Stimulated activated CD4-positive, alpha-beta T cell treated with anti-CD3 and anti-CD28 coated beads, Interleukin-4, amount 100 ng/mL, for 24 hours (primary cell): ENCODE measurements around the gene SCAMP2.
"Not testable (repeated sequence)": the region's sequence is repeated elsewhere in the genome, so short reads cannot be mapped to it uniquely, and the experiment has no call there.

ENCODE experiments used
- DNase-seq: peaks from one replicate; pipeline ENCODE4 v3.0.0-alpha.2; 2020

SCAMP2 gene, protein sequence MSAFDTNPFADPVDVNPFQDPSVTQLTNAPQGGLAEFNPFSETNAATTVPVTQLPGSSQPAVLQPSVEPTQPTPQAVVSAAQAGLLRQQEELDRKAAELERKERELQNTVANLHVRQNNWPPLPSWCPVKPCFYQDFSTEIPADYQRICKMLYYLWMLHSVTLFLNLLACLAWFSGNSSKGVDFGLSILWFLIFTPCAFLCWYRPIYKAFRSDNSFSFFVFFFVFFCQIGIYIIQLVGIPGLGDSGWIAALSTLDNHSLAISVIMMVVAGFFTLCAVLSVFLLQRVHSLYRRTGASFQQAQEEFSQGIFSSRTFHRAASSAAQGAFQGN

GRCh38 chr15:74873036-74873755 is at the start of gene SCAMP2:
Gene SCAMP2 (minus strand): TSS chr15:74873365. CDS start chr15:74873255, 110 bp downstream.
- DNase-seq: peak; percentile 92

- no peak for DNase-seq
Measured at GRCh38 chr15:74920456-74920855, 47.3 kb upstream of the SCAMP2 start.

DNA sequence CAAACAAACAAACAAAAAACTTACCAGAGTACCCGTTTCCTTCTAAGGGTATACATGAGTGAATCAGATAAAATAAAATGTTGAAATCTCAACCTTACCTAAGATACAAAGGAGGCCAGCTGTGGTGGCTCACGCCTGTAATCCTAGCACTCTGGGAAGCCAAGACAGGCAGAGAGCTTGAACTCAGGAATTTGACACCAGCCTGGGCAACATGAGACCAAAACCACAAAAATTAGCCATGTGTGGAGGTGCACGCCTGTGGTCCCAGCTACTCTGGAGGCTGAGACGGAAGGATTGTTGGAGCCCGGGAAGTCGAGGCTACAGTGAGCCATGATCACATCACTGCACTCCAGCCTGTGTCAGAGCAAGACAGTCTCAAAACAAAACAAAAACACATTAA is 44.5 kb upstream of the SCAMP2 start:
- no peak for DNase-seq

DNA sequence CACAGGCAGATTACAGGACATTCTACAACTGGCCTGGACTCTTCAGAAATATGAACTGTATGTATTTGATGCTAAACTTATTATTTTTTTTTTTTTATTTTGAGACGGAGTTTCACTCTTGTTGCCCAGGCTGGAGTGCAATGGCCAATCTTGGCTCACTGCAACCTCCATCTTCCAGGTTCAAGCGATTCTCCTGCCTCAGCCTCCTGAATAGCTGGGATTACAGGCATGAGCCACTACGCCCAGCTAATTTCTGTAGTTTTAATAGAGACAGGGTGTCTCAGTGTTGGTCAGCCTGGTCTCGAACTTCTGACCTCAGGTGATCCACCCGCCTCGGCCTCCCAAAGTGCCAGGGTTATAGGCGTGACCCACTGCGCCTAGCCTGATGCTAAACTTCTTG is 40.6 kb upstream of the SCAMP2 start:
- DNase-seq: not testable (repeated sequence)

DNA sequence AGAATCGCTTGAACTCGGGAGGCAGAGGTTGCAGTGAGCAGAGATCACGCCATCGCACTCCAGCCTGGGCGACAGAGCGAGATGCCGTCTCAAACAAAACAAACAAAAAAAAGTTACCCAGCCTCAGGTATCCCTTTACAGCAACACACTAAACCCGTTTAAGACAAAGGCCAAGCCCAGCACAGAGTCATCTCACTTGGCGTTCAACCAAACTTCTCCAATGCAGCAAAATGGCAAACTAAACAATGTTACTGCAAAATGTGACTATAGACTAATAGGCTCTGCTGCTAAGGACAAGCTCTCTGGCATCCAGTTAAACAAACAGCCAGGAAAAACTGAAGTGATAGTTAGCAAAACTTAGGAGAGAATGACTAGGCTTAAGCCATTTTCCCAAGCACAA is 39.9 kb upstream of the SCAMP2 start:
- no peak for DNase-seq

DNA sequence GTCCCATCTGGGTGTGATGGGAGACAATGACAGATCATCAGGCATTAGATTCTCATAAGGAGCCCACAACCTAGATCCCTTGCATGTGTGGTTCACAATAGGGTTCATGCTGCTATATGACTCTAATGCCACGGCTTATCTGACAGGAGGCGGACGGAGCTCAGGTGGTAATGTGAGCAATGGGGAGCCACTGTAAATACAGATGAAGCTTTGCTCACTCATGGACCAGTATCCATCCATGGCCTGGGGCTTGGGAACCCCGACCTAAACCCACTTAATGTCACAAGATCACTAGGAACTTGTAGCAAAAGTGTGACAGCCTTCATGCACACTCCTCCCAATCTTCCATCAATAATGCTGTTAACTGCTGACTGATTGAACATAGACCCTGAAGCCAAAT is 35.5 kb upstream of the SCAMP2 start:
- no peak for DNase-seq

DNA sequence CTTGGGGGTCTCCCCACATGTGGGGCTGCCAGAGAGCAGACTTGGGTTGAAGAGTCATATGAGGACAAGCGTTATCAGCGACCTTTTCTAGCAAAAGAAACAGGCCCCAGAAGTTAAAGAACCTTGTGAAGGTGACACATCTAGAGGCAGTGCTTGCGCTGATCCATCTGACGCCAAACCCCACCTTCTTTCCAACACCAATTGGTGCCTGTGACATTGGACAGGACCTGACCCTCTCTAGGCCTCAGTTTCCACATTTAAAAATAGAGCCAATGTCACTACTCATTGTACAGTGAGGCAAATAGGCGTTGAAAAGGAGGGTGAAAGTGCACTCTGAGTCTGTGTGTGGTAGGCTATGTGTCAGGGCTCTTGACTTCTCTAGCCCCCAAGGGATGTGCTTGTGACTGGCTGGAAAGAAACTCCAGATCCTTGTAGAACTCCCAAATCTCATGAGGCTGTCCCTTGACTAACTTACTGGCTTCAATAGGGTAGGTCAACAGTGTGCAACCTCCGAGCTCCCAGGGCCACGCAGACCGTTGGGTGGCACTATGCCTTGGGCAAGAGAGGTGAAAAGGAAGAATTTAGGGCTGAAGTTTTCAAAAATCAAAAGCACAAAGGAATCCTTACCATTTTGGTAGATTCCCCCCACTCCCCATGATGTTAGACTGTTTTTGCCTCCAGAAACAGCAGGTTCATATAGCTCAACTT is 34.2 kb upstream of the SCAMP2 start:
- no peak for DNase-seq

- DNase-seq: peak; percentile 81
Measured at GRCh38 chr15:74906450-74907162, 33.4 kb upstream of the SCAMP2 start, which contains the start of gene FAM219B. Gene FAM219B (minus strand): TSS chr15:74906851. CDS start chr15:74906800, 51 bp downstream.

- peak; percentile 34 for DNase-seq
Measured at GRCh38 chr15:74906067-74906449, 32.9 kb upstream of the SCAMP2 start.

- DNase-seq: no peak
Measured at GRCh38 chr15:74904190-74904805, 31.1 kb upstream of the SCAMP2 start.

DNA sequence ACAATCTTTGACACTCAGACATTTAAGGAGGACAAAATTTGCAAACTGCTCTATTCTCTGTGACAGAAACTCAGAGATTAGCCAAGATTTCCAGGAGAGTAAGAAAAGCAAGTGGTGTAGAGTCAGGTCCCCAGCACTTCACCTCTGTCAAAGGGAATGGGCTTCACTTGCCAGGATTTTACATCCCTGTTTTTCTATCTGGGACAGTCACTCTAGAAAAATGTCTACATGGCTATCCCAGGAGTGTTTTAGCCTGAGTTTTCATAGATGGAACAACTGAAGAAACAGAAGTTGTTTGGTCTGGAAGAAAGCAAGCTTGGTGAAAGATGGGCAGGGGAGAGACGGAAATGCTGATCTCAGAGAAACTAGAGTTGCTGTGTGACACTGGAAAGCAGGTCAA is 30.5 kb upstream of the SCAMP2 start:
- no peak for DNase-seq

DNA sequence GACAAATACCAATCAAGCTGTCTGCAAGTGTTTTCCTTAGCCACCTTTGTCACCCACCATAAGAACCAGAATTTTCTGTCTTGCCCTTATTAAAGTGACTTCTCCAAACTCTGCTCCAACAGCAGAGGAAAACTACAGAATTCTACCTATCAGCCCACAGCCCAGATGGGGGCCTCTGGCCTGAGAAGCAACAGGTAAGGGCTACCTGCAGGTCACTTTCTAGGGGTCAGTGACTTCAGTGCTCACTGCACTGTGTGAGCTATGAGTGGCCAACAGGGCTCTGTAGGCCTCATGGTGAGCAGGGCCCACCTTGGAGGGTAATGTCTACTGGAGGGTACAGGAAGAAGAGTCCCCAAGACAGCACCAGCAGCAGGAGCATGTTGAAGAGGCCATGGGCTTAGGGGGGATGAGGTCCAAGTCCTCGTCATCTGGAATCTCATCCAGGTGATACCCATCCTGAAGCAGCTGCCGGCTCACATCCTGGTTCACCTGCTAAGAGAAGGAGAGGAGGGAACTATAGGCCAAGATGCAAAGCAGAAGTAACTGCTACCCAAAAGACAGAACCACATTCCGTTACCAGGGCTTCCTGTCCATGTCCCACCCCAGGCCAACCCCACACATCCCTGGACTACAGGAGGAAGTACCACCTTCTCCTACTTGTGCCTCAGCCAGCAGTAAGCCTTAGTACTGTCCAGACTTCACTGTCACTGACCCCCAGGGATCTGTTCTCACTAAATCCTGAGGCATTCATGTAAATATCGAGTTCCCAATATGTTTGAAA is 29.3 kb upstream of the SCAMP2 start:
- DNase-seq: no peak

DNA sequence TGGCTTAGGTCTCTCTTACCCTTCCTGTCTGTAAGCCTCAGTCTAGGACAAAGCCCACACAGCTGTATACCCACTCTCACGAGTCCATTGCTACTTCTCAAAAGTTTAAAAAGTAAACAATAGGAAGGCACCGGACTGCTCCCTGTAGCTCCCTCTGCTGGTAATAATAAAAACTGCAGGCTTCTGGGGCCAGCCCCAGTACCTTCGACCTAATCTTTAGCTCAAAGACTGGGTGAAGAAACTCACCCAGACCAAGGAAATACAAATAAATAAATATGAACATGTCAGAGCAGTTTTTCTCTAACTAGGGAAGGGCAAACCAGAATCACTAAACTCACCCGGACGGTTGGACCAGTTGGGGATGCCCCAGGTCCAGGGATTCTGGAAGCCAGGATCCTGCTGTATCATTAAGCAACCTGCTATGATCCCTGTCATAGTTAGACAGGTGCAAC is 28.5 kb upstream of the SCAMP2 start:
- peak; percentile 70 for DNase-seq

DNA sequence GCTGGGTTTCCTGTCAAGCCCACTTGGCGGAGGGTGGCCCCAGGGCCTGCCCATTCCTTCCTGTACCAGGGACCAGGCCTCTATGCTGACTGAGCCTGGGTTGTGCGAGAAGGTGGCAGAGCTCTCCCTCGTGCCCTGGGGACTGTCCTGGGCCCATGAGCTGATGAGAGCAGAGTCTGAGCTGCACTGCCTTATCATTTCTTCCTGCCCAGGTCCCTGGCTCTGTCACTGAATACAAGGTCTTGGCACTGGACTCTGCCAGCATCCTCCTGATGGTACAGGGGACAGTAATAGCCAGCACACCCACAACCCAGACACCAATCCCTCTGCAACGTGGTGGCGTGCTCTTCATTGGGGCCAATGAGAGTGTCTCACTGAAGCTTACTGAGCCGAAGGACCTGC is 24.1 kb upstream of the SCAMP2 start:
- no peak for DNase-seq

GRCh38 chr15:74896316-74896715 is 23.2 kb upstream of the SCAMP2 start:
- no peak for DNase-seq

DNA sequence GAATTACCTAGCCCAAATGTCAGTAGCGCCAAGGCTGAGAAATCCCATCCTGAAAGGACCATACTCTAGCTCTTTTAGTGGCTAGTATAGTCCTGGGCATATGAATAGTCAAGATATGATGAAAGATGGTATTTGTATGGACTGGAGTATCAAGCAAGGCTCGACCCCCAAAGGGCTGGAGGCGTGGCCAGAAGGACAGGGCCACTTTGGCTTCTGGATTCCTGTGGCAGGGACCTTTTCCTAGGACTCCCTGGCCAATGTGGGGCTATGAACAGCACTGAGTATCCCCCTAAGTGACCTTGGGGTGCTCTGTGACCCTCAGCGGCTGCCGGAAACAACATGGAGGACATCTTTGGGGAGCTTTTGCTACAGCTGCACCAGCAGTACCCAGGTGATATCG is 22.7 kb upstream of the SCAMP2 start:
- DNase-seq: no peak

DNA sequence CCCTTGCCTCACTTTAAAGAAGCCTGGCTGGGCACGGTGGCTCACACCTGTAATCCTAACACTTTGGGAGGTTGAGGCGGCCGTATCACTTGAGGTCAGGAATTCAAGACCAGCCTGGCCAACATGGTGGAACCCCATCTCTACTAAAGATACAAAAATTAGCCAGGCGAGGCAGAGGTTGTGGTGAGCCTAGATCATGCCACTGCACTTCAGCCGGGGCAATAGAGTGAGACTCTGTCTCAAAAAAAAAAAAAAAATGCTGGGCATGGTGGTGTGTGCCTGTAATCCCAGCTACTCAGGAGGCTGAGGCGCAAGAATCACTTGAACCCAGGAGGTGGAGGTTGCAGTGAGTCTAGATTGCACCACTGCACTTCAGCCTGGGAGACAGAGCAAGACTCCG is 21.2 kb upstream of the SCAMP2 start:
- not testable (repeated sequence) for DNase-seq

DNA sequence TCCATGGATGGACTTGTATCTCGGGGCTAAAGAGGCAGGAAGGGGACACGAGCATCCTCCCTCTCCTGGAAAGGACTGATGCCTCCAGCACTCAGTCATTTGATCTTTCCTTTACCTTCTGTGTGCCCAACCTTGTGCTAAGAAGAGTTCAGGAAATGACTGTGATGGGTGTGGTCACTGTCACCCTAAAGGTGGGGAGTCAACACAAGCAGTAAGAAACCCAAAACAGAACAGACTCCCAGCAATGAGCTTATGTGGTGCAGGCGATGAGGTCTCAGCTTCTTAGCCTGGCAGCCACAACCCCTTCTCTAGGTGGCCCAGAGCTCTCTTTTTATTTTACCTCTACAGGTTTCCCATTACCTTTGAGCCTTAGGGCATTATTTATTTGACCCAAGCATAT is 20.5 kb upstream of the SCAMP2 start:
- no peak for DNase-seq

- DNase-seq: no peak
Measured at GRCh38 chr15:74892931-74893330, 19.8 kb upstream of the SCAMP2 start.

GRCh38 chr15:74892313-74892712 is 19.1 kb upstream of the SCAMP2 start:
- DNase-seq: no peak

DNA sequence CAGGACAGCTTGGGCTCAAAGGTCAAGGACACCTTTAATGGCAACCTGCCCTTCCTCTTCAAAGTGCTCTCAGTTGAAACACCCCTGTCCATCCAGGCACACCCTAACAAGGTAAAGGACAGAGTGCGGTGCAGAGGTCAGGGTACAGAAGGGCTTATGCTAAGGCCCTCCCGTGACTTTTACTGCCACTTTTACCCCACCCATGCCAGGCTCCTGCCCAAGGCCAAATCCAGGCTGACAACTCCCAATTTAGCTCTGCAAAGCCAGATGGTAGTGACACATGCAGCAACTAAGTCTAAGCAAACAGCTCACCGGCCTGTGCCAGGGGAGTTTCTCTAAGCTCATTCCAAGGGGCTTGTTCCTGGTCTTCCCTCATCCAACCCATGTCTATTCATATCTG is 18.3 kb upstream of the SCAMP2 start:
- DNase-seq: no peak

GRCh38 chr15:74890665-74890960 is 17.4 kb upstream of the SCAMP2 start:
- no peak for DNase-seq
